Activated CD8-positive, alpha-beta memory T cell treated with anti-CD3 and anti-CD28 coated beads, Interleukin-2, amount 50 U/mL, for 1 hour (primary cell): ENCODE measurements around the gene ZNF502.

Experiments
- DNase-seq: peaks from one replicate; pipeline ENCODE4 v3.0.0-alpha.2; 2020; ENCODE audit errors: extremely low read depth

ZNF502 gene

DNA sequence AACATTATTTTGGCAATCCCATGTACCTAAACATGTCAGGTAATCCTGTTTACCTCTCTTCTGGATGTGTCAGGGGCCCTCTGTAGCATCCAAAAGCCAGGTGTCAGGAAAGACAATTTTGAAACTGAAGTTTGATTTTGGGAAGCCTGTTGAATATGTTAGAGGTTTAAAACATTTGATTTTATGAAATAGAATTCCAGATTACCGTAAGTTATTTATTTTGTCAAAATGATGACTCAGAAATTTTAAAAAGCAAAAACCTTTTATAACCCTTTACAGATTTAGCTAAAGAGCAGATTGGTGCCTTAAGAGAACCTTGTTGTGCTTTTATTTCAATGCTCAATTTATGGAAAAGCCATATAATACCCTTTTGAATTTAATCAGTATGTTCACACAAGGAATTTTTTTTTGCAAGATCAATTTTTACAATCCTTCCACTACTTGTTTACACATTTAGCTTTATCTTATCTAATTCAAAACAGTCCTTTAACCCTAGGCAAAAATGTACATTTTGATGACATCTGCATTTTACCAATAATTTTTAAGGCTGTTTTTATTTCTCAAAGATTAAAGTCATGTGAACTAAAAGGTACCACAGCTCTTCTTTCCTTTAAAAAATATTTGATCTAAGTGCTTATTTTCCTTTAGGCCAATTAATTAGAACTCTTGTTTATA lies 59.1 kb downstream of the ZNF502 start:
- DNase-seq, result no peak

DNA sequence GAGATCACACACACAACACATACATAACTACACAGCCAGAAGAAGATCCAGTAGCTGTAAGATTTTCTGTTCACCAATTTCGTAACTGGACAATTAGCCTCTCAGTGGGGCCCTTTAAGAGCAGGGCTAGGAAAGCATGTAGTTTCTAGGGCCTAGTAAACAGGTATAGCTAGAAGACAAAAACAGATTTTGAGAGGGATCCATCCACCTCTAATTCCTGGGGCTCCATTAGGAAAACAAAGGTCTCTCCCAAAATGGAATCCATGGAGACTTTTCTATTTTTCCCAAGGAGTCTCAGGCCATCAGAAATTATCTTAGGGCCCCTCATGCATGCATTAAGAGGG lies 59.6 kb downstream of the ZNF502 start:
- DNase-seq, result no peak
